Measurements from ENCODE around the gene AGK.

AGK gene

DNA sequence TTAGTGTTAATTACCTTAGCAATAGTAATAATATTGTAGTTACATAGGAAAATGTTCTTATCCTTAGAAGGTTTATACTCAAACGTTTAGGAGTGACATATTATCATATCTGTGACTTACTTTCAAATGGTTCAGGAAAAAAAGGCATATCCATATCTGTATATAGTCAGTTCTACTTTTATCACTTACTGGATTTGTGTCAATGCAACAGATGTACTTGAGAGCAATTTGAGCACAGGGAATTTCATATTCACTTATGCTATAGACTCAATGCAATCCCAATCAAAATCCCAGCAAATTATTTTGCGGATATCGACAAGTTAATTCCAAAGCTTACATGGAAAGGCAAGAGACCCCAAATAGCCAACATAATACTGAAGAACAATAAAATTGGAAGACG lies 140.8 kb downstream of the AGK start:
- no peak for TF ChIP-seq CTCF (IDR thresholded peaks at IDR 0.05; ENCODE audit: low read depth, low read length, missing control alignments)
- no peak overlapping the region for H3K4me3 ChIP-seq (replicated peaks; ENCODE audit: low read depth, low read length)
- DNase-seq (ENCODE audit: extremely low read depth, low read depth), result no peak

GRCh38 chr7:141693082-141693481 lies 141.9 kb downstream of the AGK start:
- no peak overlapping the region for H3K4me3 ChIP-seq (replicated peaks; ENCODE audit: low read depth, low read length)
- DNase-seq (ENCODE audit: extremely low read depth, low read depth), result no peak
- TF ChIP-seq CTCF (IDR thresholded peaks at IDR 0.05; ENCODE audit: low read depth, low read length, missing control alignments), result no peak

DNA sequence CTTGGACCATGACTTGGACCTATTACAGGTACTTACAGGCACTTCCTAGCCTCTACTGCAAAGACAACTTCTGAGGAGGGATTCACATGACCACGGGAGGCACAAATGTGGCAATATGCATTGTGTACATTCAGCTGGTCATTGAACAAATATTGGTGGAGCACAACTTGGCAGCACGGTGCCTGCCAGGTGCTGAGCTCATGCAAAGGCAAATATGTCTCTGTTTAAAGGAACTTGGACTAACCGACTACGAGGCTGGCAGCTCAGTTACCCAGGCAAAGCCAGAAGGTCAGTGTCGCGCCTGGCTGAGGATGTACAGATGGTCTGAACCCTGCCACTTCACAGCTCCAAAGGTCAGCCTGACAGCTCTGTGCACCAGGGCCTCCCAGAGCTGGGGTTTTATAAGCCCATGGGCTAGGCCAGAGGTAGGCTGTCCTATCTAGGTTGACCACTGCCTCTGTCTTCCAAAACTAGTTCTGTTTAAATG lies 144.6 kb downstream of the AGK start:
- no peak for DNase-seq (ENCODE audit: extremely low read depth, low read depth)
- H3K4me3 ChIP-seq (replicated peaks; ENCODE audit: low read depth, low read length), result no peak overlapping the region
- no peak for TF ChIP-seq CTCF (IDR thresholded peaks at IDR 0.05; ENCODE audit: low read depth, low read length, missing control alignments)

DNA sequence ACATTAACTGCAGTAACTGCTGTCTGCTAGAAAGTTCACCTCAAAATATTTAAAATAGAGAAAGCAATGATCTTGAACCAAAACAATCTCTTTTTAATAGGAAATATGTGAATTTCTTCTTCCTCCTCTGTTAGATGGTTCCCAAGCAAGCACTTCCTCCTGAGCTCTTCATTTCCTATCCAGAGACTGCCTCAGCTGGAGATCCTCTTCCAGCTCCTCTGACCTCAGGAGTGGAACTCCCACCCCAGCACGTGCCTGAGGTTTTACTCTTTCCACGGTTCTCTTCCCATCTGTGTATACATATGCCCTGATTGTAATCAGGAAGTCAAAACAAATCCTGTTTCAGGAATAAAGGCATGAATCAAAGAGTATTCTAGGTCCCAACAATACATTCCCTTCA lies 145.1 kb downstream of the AGK start:
- H3K4me3 ChIP-seq (replicated peaks; ENCODE audit: low read depth, low read length), result no peak overlapping the region
- TF ChIP-seq CTCF (IDR thresholded peaks at IDR 0.05; ENCODE audit: low read depth, low read length, missing control alignments), result no peak
- no peak for DNase-seq (ENCODE audit: extremely low read depth, low read depth)

- DNase-seq (ENCODE audit: extremely low read depth, low read depth), result no peak
- no peak overlapping the region for H3K4me3 ChIP-seq (replicated peaks; ENCODE audit: low read depth, low read length)
- no peak for TF ChIP-seq CTCF (IDR thresholded peaks at IDR 0.05; ENCODE audit: low read depth, low read length, missing control alignments)
Measured at GRCh38 chr7:141697211-141697871, 146.1 kb downstream of the AGK start.

DNA sequence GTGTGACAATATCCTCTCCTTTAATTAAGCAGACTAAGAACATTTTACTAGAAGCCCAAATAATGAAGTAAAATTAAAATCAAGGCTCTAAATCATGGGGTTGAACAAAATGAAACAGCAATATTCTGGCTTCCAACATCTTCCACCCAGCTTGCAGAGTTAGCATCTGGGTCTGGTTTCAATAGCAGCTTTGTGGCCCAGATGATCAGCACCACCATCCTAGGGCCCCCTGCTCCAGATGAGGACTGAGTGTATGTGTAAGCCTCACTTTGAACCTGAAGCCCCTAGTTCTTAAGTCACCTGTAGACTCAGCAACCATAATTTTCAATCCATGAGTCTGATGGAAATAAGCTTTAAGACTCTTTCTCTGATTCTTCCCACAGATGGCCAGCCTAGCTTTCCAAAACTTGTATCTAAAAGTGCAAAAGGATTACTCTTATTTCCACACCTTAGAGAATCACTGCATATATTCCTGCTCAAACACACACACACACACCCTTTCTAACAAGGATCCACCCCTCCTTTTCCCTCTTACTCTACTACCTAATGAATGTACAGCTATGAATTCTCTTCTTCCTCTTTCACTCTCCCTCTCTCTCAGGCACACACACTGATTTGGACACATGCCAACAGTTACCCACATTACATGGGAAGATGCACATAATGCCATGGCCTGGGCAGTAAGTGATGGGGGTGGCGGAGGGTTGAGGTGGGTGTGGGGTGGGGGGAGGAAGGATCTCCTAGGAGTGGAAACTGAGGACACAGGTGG lies 147.2 kb downstream of the AGK start:
- no peak for DNase-seq (ENCODE audit: extremely low read depth, low read depth)
- TF ChIP-seq CTCF (IDR thresholded peaks at IDR 0.05; ENCODE audit: low read depth, low read length, missing control alignments), result no peak
- H3K4me3 ChIP-seq (replicated peaks; ENCODE audit: low read depth, low read length), result no peak overlapping the region

All from HFF-Myc (cell line).